Activated naive CD4-positive, alpha-beta T cell treated with anti-CD3 and anti-CD28 coated beads for 36 hours (primary cell): Measurements from ENCODE around the gene PAX8. TPM values are rescaled to one million over a fixed set of nuclear protein-coding genes. Genes with fewer than 3 reads are reported as not detected.
"Not testable (repeated sequence)": the region's sequence is repeated elsewhere in the genome, so short reads cannot be mapped to it uniquely, and the experiment has no call there.

Experiments used
- CTCF ChIA-PET: fragments of 350-600 bp; sonication (Branson Sonifier 250); formaldehyde crosslinking; loops from one replicate; lab custom pipeline; 2021; ENCODE audit warnings: antibody characterized with exemption; lab: Charles Lee
- DNase-seq: peaks from one replicate; pipeline ENCODE4 v3.0.0-alpha.2; 2020
- H3K27ac Mint-ChIP-seq: one replicate; pipeline ENCODE4 v1.8.0; 2021; ENCODE audit warnings: mild to moderate bottlenecking, mixed read lengths
- H3K27me3 Mint-ChIP-seq: one replicate; pipeline ENCODE4 v1.8.0; 2021; ENCODE audit warnings: low read depth, mixed read lengths
- H3K36me3 Mint-ChIP-seq: one replicate; pipeline ENCODE4 v1.8.0; 2021; ENCODE audit warnings: low read depth, mixed read lengths
- H3K4me1 Mint-ChIP-seq: one replicate; pipeline ENCODE4 v1.8.0; 2021; ENCODE audit warnings: low read depth, mixed read lengths
- H3K4me3 Mint-ChIP-seq: one replicate; pipeline ENCODE4 v1.8.0; 2021; ENCODE audit warnings: mild to moderate bottlenecking, moderate library complexity, mixed read lengths
- H3K9me3 Mint-ChIP-seq: one replicate; pipeline ENCODE4 v1.8.0; 2021; ENCODE audit warnings: mixed read lengths
- intact Hi-C: fragments of 100-400 bp; cut with micrococcal nuclease; formaldehyde crosslinking; loops from one replicate; pipeline ENCODE4 v1.15.1; 2023
- total RNA-seq, 2 experiments: library from RNA; stranded (reverse); gene quantifications; one replicate each; pipeline ENCODE4 v1.2.3, GENCODE V29; 2021

Gene PAX8
- total RNA-seq, 2 experiments from 2014 or later: 2.0 to 2.8 TPM

DNA sequence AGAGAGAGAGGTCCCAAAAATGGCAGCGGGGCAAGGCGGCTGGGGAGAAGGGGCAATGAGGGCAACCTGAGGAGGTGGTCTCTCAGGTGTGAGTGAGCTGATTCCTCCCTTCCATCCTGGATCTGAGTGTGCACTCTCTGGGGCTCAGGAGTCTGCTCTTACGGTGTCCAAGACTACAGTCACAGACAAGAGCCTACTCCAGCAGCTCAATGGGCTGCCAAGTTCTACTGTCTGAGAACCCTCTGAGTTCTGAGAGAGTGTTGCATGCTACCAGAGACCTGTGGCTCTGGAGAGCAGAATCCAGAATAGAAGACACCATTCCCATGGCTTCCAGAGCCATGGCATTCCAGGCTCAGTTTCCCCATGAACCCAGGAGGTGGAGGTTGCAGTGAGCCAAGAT, 7.1 kb upstream of the PAX8 start:
- intact Hi-C loops: no loop called here
- CTCF ChIA-PET: no interaction called here
- no peak for DNase-seq
- Mint-ChIP-seq H3K4me1 (no peaks in the 10 kb centered on the region), H3K27me3 (no peaks in the 10 kb centered on the region), H3K9me3 (no peaks in the 10 kb centered on the region), H3K4me3 (no peak overlapping the region), H3K27ac (no peak overlapping the region), H3K36me3 (no peaks in the 10 kb centered on the region)

DNA sequence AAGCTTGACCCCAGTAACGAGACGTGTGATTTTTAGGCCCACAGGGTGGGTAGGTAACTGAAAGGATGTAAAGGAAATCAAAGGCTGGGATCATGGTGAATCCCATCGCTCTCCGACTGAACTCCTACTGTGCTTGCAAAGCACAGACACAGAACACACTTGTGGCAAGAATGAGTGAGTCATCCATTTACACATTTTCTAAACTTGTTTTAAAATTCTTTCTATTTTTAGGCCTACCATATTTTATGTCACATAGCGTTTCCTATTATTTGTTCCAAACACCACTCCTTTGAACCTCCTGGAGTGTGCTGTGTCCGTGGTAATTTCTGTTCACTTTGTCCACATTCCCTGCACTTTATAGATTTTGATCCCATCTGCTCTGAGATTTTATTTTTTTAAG, 6.3 kb upstream of the PAX8 start:
- H3K36me3 Mint-ChIP-seq, H3K9me3 Mint-ChIP-seq, H3K27me3 Mint-ChIP-seq, H3K27ac Mint-ChIP-seq, H3K4me3 Mint-ChIP-seq, intact Hi-C loops, H3K4me1 Mint-ChIP-seq, DNase-seq: not testable (repeated sequence)
- CTCF ChIA-PET: interaction anchor here (0.6 kb wide), 1 partner anchor 147 kb away, joined by 3 read pairs; no protein-coding TSS in a partner anchor

DNA sequence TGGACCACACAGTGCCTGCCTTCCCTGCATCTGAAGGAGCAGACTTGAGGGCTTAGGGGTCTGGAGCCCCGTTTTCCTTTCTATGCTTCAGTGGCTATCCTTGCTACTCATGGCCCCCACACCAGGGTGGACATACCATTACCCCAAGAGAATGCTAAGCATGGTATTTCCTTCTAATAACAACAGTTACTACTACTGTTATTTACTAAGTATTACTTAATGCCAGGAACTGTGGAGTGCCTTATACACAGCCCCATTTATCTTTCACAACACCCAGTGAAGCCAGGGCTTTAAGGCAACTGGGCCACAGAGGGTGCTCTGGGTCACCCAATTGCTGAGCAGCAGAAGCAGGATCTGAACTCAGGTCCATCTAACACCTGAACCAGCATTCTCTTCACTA, 5.8 kb upstream of the PAX8 start:
- intact Hi-C loops: no loop called here
- Mint-ChIP-seq H3K27ac (no peak overlapping the region), H3K27me3 (peaks cover 9% of the 10 kb centered on the region), H3K4me1 (no peaks in the 10 kb centered on the region), H3K9me3 (no peaks in the 10 kb centered on the region), H3K4me3 (no peak overlapping the region), H3K36me3 (no peaks in the 10 kb centered on the region)
- CTCF ChIA-PET: interaction anchor here (0.6 kb wide), 1 partner anchor 146 kb away, joined by 3 read pairs; no protein-coding TSS in a partner anchor
- DNase-seq: no peak

DNA sequence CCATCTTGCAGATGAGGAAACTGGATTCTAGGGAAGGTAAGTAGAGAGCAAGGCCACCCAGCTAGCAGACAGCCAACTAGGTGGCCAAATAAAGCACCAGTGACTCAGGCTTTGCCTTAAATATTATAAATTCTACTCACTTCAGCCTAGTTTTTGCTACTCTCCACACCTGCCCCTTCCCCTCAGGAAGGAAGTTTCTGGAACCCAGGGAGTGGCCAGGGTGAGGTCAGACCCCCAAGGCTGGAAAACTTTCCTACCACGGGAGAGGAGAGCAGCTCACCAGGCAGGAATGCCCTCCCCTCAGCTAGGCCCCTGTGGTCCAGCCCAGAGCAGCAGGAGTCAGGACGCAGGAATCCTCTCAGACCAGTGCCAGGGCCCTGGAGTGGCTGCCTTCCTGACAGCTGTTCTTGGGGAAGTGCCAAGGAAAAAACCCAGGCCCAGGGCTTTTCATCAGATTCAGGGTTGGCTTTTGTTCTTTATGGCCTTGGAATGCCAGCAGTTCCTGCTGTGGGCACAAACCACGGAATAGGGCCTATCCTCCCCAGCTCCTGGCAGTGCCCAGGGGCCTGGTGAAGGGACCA, 5.1 kb upstream of the PAX8 start:
- Mint-ChIP-seq H3K4me3 (no peak overlapping the region), H3K4me1 (no peaks in the 10 kb centered on the region), H3K27me3 (peaks cover 13% of the 10 kb centered on the region), H3K9me3 (no peaks in the 10 kb centered on the region), H3K36me3 (no peaks in the 10 kb centered on the region), H3K27ac (no peak overlapping the region)
- CTCF ChIA-PET: no interaction called here
- intact Hi-C loops: no loop called here
- DNase-seq: no peak

DNA sequence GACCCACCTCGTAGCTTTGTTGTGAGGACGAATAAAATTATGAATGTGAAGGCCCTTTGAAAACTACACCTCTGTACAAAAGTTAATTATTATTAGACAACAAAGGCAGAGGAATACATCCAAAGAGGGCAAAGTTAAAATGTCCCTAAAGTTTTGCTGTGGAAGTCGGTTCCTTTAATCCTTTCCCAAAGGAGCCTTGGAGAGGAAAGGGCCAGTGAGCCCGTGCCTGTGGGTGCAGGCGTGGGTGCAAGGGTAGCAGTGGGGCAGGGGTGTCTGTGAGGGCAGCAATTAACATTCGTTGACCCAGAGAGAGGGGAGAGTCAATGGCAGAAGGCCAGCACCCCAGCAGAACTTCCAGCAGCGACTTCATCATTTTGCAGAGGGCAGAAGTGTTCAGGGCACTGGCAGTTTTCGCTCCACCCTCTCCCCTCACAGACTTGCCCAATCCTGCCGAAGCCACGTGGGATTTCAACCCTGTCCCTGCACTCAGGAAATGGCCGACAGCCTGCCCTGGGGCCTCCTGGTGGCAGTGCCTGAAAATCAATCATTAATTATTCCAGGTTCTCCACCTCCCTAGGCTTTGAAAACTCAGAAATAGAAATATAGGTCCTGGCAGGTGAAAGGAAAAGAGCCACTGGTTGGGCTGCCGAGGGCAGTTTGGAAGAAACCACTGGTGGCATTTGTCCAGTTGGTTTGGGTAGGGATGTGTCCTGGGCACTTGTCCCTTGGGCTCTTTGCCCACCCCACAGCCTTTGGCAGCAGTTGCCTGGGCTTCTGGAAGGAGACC, 4.2 kb upstream of the PAX8 start:
- Mint-ChIP-seq H3K4me1 (no peaks in the 10 kb centered on the region), H3K4me3 (no peak overlapping the region), H3K27me3 (peaks cover 13% of the 10 kb centered on the region), H3K9me3 (no peaks in the 10 kb centered on the region), H3K36me3 (no peaks in the 10 kb centered on the region), H3K27ac (no peak overlapping the region)
- intact Hi-C loops: no loop called here
- CTCF ChIA-PET: interaction anchor here (0.9 kb wide), 1 partner anchor 10 kb away, joined by 4 read pairs; no protein-coding TSS in a partner anchor
- no peak for DNase-seq

DNA sequence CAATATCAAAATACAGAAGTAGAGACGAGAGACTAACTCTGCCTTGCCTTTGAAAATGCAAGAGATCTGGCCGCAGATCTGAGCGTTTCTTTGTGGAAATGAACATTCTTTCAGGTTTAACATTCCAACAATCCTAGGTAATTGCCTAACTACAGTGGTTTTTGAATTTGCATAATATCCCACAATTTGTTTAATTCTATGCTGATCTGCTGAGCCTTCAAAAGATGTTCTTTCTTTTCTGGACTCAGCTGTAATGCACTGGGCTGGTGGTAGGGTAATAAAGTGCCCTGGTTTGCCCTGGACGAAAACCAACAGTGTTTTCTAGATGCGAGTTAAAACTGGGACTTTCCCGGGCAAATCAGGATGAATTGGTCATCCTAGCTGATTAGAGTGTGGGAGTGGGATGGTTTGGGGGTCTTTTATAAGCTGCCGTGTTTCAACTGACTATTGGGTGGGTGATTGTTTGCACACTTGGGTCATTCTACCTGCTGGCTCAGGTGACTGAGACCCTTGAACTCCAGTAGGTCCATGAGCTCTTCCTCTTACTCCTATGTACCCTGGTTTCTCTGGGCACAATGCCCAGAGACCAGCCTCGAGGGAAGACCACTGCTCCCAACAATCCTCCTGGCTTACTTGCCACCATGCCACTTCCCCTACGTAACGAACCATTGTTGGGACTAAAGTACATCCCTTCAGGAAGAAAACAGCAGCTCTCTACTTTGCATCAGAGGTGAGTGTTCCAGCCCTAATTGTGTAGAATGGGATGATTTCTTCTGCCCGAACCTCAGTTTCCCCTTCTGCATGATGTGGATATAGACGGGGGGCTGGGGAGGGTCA, 3.4 kb upstream of the PAX8 start:
- Mint-ChIP-seq H3K36me3 (no peaks in the 10 kb centered on the region), H3K27me3 (peaks cover 20% of the 10 kb centered on the region), H3K4me3 (no peak overlapping the region), H3K27ac (no peak overlapping the region), H3K9me3 (no peaks in the 10 kb centered on the region), H3K4me1 (peaks cover 3% of the 10 kb centered on the region)
- intact Hi-C loops: no loop called here
- no peak for DNase-seq
- CTCF ChIA-PET: interaction anchor here (0.9 kb wide), 1 partner anchor 9 kb away, joined by 4 read pairs; no protein-coding TSS in a partner anchor

DNA sequence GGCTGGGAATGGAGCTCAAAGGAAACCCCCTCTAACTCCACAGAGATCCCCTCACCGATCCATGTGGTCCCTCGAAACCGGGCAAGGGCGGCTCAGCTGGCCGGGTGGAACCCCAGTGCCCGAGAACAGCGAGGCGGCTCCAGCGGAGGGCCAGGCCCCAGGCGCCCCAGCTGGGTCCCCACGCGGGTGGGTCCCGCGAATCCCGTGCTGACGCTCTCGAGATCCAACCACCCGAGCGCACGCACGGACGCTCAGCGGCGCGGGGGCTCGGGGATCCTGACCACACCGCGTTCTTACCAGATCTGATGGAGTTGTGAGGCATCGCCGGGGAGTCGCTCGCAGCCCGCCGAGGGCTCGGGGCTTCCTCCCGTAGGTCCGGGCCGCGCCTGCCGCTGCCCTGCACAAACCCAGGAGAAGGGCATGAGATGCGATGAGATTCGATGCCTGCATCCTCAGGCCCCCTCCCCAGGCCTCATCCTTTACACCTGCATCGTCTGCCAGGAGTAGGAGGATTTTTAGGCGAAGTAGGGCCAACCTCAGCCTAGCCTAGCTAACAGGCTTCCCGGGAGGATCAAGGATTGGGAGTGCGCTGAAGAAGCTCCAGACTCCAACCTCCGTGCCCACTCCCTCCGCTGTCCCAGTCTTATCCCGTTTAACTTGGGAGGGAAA, 514 bp downstream of the PAX8 start:
- Mint-ChIP-seq H3K36me3 (no peaks in the 10 kb centered on the region), H3K27me3 (peaks cover 51% of the 10 kb centered on the region), H3K27ac (no peak overlapping the region), H3K9me3 (no peaks in the 10 kb centered on the region), H3K4me1 (peaks cover 22% of the 10 kb centered on the region), H3K4me3 (no peak overlapping the region)
- CTCF ChIA-PET: interaction anchor here (0.6 to 1.3 kb wide), 4 partner anchors 19 to 198 kb away, joined by 3 to 5 read pairs (median 4); no protein-coding TSS in a partner anchor
- intact Hi-C loops: no loop called here
- no peak for DNase-seq

DNA sequence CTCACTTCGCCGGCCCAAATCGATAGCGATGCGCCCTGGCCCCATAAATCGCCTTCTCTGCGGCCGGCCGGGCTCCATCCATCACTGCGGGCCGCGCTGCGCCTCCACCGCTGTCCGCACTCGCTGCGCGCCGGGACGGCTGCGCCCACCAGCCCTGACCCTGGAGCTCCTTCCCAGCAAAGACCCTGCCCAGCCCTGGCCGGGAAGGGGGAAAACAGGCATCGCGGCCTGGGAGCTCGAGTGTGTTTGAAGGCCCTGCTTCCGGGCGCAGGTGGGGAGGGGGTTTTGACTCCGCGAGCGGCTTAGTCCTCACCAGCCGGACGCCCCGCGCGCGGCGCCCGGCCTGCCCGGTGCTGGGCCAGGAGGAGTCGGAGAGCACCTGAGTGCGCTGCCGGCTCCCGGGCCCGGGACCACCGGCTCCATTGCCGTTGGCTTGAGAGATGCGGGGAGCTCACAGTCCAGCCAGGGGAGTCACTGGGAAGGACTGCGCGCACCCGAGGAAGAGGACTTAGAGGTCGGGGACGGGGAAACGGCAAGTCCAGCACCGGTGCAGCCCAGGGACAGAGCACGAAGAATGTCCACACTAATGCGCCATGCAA, 1.1 kb downstream of the PAX8 start:
- Mint-ChIP-seq H3K27me3 (peaks cover 53% of the 10 kb centered on the region), H3K4me1 (peaks cover 26% of the 10 kb centered on the region)

DNA sequence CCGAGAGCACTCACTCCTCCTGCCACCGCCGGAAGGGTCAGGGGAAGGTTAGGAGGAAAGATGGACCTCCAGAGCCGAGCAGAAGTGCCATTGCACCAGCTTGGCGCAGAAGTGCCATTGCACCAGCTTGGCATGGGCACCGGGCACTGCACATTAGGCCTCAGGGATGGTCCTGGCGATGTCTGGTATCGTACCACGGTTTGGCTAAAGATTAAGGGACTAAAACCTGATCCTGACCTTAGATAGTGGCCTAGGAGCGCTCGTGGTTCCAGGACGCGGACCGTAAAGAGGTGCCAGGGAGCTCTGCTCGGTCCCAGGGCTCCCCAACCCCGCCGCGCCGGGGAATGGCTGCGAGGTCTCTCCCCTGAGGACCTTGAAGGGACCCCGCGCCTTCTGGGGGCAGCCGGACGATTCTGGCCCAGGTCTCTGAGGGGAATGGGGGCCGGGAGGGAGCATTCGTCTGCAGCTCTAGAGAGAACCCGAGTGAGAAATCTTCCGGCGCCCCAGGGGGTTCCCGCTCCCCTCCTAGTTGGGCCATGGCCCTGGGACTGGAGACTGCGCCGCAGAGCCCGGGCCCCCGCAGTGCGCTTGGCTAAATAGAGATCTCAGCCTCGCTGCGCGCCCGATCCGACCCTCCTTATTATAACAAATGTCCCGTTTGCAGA, 1.8 kb downstream of the PAX8 start:
- Mint-ChIP-seq H3K27me3 (peaks cover 54% of the 10 kb centered on the region), H3K9me3 (no peaks in the 10 kb centered on the region), H3K36me3 (no peaks in the 10 kb centered on the region), H3K27ac (no peak overlapping the region), H3K4me3 (peak overlapping the region; percentile 38), H3K4me1 (peaks cover 26% of the 10 kb centered on the region)
- intact Hi-C loops: no loop called here
- CTCF ChIA-PET: interaction anchor here (0.8 to 1.3 kb wide), 4 partner anchors 21 to 197 kb away, joined by 3 to 5 read pairs (median 4); no protein-coding TSS in a partner anchor
- no peak for DNase-seq

More for the DNA sequence above, 1.1 kb downstream of the PAX8 start:
- no peaks in the 10 kb centered on the region for H3K36me3 Mint-ChIP-seq
- no peak overlapping the region for H3K4me3 Mint-ChIP-seq
- H3K27ac Mint-ChIP-seq: no peak overlapping the region
- H3K9me3 Mint-ChIP-seq: no peaks in the 10 kb centered on the region
- intact Hi-C loops: no loop called here
- no peak for DNase-seq
- CTCF ChIA-PET: interaction anchor here (0.6 to 1.3 kb wide), 4 partner anchors 20 to 198 kb away, joined by 3 to 5 read pairs (median 4); no protein-coding TSS in a partner anchor

DNA sequence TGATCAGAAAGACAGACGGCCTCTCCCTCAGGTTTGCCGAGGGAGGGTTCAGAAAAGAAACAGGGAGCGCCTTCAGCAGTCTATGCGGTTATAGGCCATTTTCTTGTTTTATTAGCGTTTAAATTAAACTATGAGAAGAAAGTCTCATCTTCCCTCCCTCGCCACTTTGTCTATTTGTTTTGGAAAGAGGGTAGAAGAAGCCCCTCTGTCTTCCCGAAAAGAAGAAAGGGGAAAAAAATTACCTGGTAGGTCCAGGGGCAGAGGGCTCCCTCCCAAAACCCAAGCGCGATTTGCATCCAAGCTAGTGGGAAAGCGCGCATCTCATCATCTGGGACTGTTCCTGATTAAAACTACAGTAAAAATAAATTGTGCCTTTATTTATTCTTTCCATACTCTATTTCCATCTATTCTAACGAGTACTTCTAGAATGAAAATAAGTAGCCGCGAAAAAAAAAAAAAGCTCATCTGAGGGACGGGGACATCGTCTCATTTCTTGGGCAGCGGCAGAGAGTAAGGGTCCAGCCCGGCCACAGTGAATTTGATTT, 2.4 kb downstream of the PAX8 start:
- H3K4me1 Mint-ChIP-seq: peaks cover 26% of the 10 kb centered on the region
- no peak overlapping the region for H3K4me3 Mint-ChIP-seq
- intact Hi-C loops: no loop called here
- no peak overlapping the region for H3K27ac Mint-ChIP-seq
- DNase-seq: no peak
- CTCF ChIA-PET: interaction anchor here (0.8 kb wide), 1 partner anchor 72 kb away, joined by 3 read pairs; no protein-coding TSS in a partner anchor
- H3K9me3 Mint-ChIP-seq: no peaks in the 10 kb centered on the region
- H3K27me3 Mint-ChIP-seq: peaks cover 58% of the 10 kb centered on the region
- no peaks in the 10 kb centered on the region for H3K36me3 Mint-ChIP-seq
